ENCODE data around the gene REC8. TPM values are rescaled to one million over a fixed set of nuclear protein-coding genes. Genes with fewer than 3 reads are reported as not detected.

REC8 gene
- total RNA-seq, 1 donor from 2014 or later: 46.4 TPM

DNA sequence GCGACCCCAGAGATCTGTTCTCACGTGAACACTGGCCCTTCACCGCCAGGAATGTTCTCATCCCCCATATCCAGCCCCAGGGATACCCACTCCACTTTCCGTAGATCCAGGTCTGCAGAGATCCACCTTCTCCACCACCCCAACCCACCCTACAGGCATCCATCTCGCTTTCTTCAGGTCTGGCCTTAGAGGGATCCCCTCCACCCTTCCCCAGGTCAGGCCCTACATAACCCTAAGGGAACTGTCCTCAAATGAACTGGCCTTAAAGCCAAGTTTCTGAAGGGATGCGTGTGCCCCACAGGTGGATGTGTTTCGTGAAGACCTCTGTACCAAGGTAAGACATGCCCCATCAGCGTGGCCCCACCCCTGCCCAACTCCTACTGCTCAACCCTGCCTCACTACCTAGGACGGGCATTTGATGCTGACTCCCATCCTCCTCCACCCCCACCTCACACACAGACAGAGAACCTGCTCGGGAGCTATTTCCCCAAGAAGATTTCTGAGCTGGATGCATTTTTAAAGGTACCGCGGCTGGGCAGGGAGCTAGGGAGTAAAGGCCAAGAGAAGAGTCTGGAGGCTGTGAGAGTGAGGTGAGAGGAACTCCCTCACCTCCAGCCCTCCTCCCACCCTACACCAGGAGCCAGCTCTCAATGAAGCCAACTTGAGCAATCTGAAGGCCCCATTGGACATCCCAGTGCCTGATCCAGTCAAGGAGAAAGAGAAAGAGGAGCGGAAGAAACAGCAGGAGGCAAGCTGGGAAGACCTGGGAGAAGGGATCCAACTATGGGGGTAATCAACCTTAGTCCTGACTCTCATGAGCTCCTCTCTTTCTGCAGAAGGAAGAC lies 35.0 kb upstream of the REC8 start:
- no peaks in the 10 kb centered on the region for H3K9me3 ChIP-seq (ENCODE audit: insufficient read depth, low read depth, low read length)
- H3K9ac ChIP-seq (ENCODE audit: low read length): peak overlapping the region; percentile 89
- H3K9me3 Mint-ChIP-seq (ENCODE audit: unreplicated experiment): no peaks in the 10 kb centered on the region
- H4K20me1 ChIP-seq (ENCODE audit: insufficient read depth, low read length): peaks cover 16% of the 10 kb centered on the region
- no peaks in the 10 kb centered on the region for H3K27me3 ChIP-seq (ENCODE audit: insufficient read depth, low read length)
- TF ChIP-seq EZH2 (IDR thresholded peaks at IDR 0.05; ENCODE audit: insufficient read depth, low read length) (no peak), CTCF (IDR thresholded peaks at IDR 0.05; ENCODE audit: insufficient read depth, low read depth, low read length) (no peak)
- H3K36me3 ChIP-seq (ENCODE audit: insufficient read depth, low read length): peaks cover 8% of the 10 kb centered on the region
- peaks cover 12% of the 10 kb centered on the region for H3K4me1 ChIP-seq (ENCODE audit: insufficient read depth, low read length)
- DNase-seq (ENCODE audit: low read depth): no peak
- H3K4me3 ChIP-seq (ENCODE audit: insufficient read depth, low read depth, low read length): peak overlapping the region; percentile 74
- peaks cover 36% of the 10 kb centered on the region for H3K79me2 ChIP-seq (ENCODE audit: insufficient read depth, low read length)
- H3K27ac Mint-ChIP-seq (ENCODE audit: unreplicated experiment): no peak overlapping the region
- peaks cover 18% of the 10 kb centered on the region for H3K4me1 Mint-ChIP-seq (ENCODE audit: low read depth, unreplicated experiment)
- H3K27ac ChIP-seq (ENCODE audit: low read depth, low read length): no peak overlapping the region
- H3K27me3 Mint-ChIP-seq (ENCODE audit: low read depth, unreplicated experiment): peaks cover 2% of the 10 kb centered on the region
- FAIRE-seq: no peak
- peak overlapping the region; percentile 92 for H2AFZ ChIP-seq (ENCODE audit: low read depth, low read length)
- peak overlapping the region; percentile 89 for H3K4me2 ChIP-seq (ENCODE audit: low read length)
- H3K36me3 Mint-ChIP-seq (ENCODE audit: low read depth, unreplicated experiment): peaks cover 21% of the 10 kb centered on the region
- peak overlapping the region; percentile 86 for H3K4me3 Mint-ChIP-seq (ENCODE audit: unreplicated experiment)

- Mint-ChIP-seq H3K9me3 (ENCODE audit: unreplicated experiment) (no peaks in the 10 kb centered on the region), H3K27me3 (ENCODE audit: low read depth, unreplicated experiment) (no peaks in the 10 kb centered on the region), H3K36me3 (ENCODE audit: low read depth, unreplicated experiment) (peaks cover 21% of the 10 kb centered on the region), H3K4me1 (ENCODE audit: low read depth, unreplicated experiment) (peaks cover 19% of the 10 kb centered on the region), H3K4me3 (ENCODE audit: unreplicated experiment) (peak overlapping the region; percentile 66), H3K27ac (ENCODE audit: unreplicated experiment) (no peak overlapping the region)
- peaks cover 15% of the 10 kb centered on the region for H3K4me1 ChIP-seq (ENCODE audit: insufficient read depth, low read length)
- TF ChIP-seq CTCF (IDR thresholded peaks at IDR 0.05; ENCODE audit: insufficient read depth, low read depth, low read length) (no peak), EZH2 (IDR thresholded peaks at IDR 0.05; ENCODE audit: insufficient read depth, low read length) (no peak)
- H3K36me3 ChIP-seq (ENCODE audit: insufficient read depth, low read length): peaks cover 8% of the 10 kb centered on the region
- H4K20me1 ChIP-seq (ENCODE audit: insufficient read depth, low read length): peaks cover 16% of the 10 kb centered on the region
- no peak for FAIRE-seq
- H3K9me3 ChIP-seq (ENCODE audit: insufficient read depth, low read depth, low read length): no peaks in the 10 kb centered on the region
- H3K9ac ChIP-seq (ENCODE audit: low read length): no peak overlapping the region
- no peak overlapping the region for H3K4me3 ChIP-seq (ENCODE audit: insufficient read depth, low read depth, low read length)
- H3K4me2 ChIP-seq (ENCODE audit: low read length): no peak overlapping the region
- no peak for DNase-seq (ENCODE audit: low read depth)
- no peaks in the 10 kb centered on the region for H3K27me3 ChIP-seq (ENCODE audit: insufficient read depth, low read length)
- H3K27ac ChIP-seq (ENCODE audit: low read depth, low read length): no peak overlapping the region
- H3K79me2 ChIP-seq (ENCODE audit: insufficient read depth, low read length): peaks cover 36% of the 10 kb centered on the region
- no peak overlapping the region for H2AFZ ChIP-seq (ENCODE audit: low read depth, low read length)
Observed at GRCh38 chr14:24137529-24138395, 34.1 kb upstream of the REC8 start.
